Dermis microvascular lymphatic vessel endothelial cell (primary cell): ENCODE results near the gene EPS8L1. TPM values are rescaled to one million over a fixed set of nuclear protein-coding genes. Genes with fewer than 3 reads are reported as not detected.

ENCODE experiments used
- DNase-seq, 2 donors: peaks; one replicate each; pipeline versions ENCODE4 v3.0.0 to v3.0.0-alpha.2; 2010; ENCODE audit warnings: low read depth in 2 of 2
- total RNA-seq: library from RNA; depleted of rRNA; stranded (reverse); fragments of >200 nt; gene quantifications from 2 replicates; pipeline ENCODE4 v1.2.1, GENCODE V29; 2014

EPS8L1 gene
- total RNA-seq, 1 donor from 2014 or later: 8.9 TPM

- DNase-seq: peak in 1 of 2 donors; percentile 59
These were observed 4.7 kb downstream of the EPS8L1 start for GRCh38 chr19:55080121-55080967.

- DNase-seq: peak in 1 of 2 donors; percentile 87
These were observed 5.5 kb downstream of the EPS8L1 start for GRCh38 chr19:55080968-55081769.

GRCh38 chr19:55081770-55082019 is 6.0 kb downstream of the EPS8L1 start:
- DNase-seq: no peak

GRCh38 chr19:55082020-55082851 is 6.6 kb downstream of the EPS8L1 start:
- DNase-seq: peak; percentile 75 to 85

- DNase-seq: no peak
These were observed 7.6 kb downstream of the EPS8L1 start for GRCh38 chr19:55083004-55083850.

- DNase-seq: no peak
These were observed 8.7 kb downstream of the EPS8L1 start for GRCh38 chr19:55084416-55084815.

GRCh38 chr19:55085923-55086715 is 10.4 kb downstream of the EPS8L1 start:
- no peak for DNase-seq

- DNase-seq: peak; percentile 86 to 97
These were observed 11.3 kb downstream of the EPS8L1 start for GRCh38 chr19:55086730-55087541.

- DNase-seq: peak in 1 of 2 donors; percentile 46
These were observed 11.9 kb downstream of the EPS8L1 start for GRCh38 chr19:55087542-55087901.

GRCh38 chr19:55088021-55088451 is 12.4 kb downstream of the EPS8L1 start:
- no peak for DNase-seq

- peak in 1 of 2 donors; percentile 65 for DNase-seq
These were observed 13.1 kb downstream of the EPS8L1 start for GRCh38 chr19:55088543-55089341.

GRCh38 chr19:55089342-55089944 is 13.8 kb downstream of the EPS8L1 start:
- no peak for DNase-seq

- DNase-seq: no peak
These were observed 14.9 kb downstream of the EPS8L1 start for GRCh38 chr19:55090564-55090963.

GRCh38 chr19:55091126-55091910 is 15.6 kb downstream of the EPS8L1 start:
- DNase-seq: no peak

- no peak for DNase-seq
These were observed 16.3 kb downstream of the EPS8L1 start for GRCh38 chr19:55091955-55092354.

GRCh38 chr19:55092423-55093318 is 17.0 kb downstream of the EPS8L1 start:
- DNase-seq: no peak
